Measurements from ENCODE around the gene LRFN3. TPM values are rescaled to one million over a fixed set of nuclear protein-coding genes. Genes with fewer than 3 reads are reported as not detected.

The LRFN3 gene
- total RNA-seq, 1 experiment from 2014 or later = 10.2 TPM

DNA sequence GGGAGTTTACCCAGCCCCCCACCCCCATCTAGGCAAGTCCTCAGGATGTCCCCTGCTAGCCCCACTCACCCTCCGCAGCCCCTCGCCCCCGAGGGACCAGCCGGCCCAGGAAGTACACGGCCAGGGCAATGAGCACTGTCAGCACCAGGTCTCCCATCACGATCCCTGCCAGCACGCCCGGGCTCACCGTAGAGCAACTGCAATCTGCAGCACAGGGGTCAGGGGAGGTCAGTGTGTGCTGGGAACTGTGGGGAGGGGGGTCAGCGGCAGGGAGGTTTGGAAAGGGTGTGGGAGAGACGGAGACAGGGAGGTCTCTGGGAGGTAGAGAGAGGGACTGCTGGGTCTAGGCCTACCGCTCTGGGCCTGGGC lies 28.8 kb upstream of the LRFN3 start:
- intact Hi-C loops (cut with micrococcal nuclease; ENCODE audit: unreplicated experiment) = no loop called here
- Histone ChIP-seq H3K27me3 (replicated peaks; ENCODE audit: control insufficient read depth, insufficient read depth, low read length) (0 out of 2 replicates have a peak, but pooled peaks cover 1% of the 10 kb centered on the region), H3K4me3 (ENCODE audit: low read depth, low read length) (no peak overlapping the region), H3K36me3 (ENCODE audit: control insufficient read depth, insufficient read depth, low read length) (no peaks in the 10 kb centered on the region), H3K4me1 (0 out of 2 replicates have a peak, but pooled peaks cover 7% of the 10 kb centered on the region), H3K9me3 (no peaks in the 10 kb centered on the region)
- Mint-ChIP-seq H3K27me3 (ENCODE audit: insufficient read depth, unreplicated experiment) (peaks cover 5% of the 10 kb centered on the region), H3K4me1 (ENCODE audit: low read depth, unreplicated experiment) (peaks cover 7% of the 10 kb centered on the region), H3K36me3 (ENCODE audit: insufficient read depth, unreplicated experiment) (no peaks in the 10 kb centered on the region), H3K27ac (ENCODE audit: unreplicated experiment) (no peak overlapping the region), H3K9me3 (ENCODE audit: unreplicated experiment) (no peaks in the 10 kb centered on the region), H3K4me3 (ENCODE audit: unreplicated experiment) (no peak overlapping the region)
- DNase-seq = no peak
- ChIA-PET CTCF (no interaction called here), POLR2A (no interaction called here)
- BruUV-seq (replicated peaks) = no TSS peak
- TF ChIP-seq, protein P1, sequence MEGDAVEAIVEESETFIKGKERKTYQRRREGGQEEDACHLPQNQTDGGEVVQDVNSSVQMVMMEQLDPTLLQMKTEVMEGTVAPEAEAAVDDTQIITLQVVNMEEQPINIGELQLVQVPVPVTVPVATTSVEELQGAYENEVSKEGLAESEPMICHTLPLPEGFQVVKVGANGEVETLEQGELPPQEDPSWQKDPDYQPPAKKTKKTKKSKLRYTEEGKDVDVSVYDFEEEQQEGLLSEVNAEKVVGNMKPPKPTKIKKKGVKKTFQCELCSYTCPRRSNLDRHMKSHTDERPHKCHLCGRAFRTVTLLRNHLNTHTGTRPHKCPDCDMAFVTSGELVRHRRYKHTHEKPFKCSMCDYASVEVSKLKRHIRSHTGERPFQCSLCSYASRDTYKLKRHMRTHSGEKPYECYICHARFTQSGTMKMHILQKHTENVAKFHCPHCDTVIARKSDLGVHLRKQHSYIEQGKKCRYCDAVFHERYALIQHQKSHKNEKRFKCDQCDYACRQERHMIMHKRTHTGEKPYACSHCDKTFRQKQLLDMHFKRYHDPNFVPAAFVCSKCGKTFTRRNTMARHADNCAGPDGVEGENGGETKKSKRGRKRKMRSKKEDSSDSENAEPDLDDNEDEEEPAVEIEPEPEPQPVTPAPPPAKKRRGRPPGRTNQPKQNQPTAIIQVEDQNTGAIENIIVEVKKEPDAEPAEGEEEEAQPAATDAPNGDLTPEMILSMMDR (IDR thresholded peaks at IDR 0.05; ENCODE audit: insufficient read depth in 1 of 2, low read depth in 1 of 2, low read length in 1 of 2, severe bottlenecking in 1 of 2, unreplicated experiment in 1 of 2) = no peak

DNA sequence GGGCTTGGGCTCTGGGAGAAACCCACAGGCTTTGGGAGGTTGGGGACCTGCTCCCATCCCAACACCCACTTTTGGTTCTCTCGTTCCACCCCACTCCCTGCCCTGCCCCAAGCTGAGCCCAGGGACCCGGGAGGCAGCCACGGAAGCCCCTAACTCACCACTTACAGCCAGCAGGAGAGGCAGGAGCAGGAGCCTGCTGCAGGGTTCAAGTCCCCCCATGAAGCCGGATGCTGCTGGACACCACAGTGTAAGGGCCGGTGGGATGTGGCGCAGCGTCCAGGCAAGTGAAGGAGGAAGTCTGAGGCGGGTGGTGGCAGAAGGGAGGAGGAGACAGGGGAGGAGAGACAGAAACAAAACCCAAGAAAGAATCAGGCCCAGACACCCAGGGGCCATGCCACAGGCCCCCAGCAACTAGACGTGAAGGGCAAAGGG lies 28.1 kb upstream of the LRFN3 start, which contains the start of gene TYROBP:
TYROBP (minus strand) TSS at position 286 of the 432 bp plus-strand sequence; CDS start at position 219, 67 bp downstream.
- Mint-ChIP-seq H3K4me1 (ENCODE audit: low read depth, unreplicated experiment) (peaks cover 7% of the 10 kb centered on the region), H3K4me3 (ENCODE audit: unreplicated experiment) (no peak within 1 kb of the TSS), H3K27me3 (ENCODE audit: insufficient read depth, unreplicated experiment) (peaks cover 5% of the 10 kb centered on the region), H3K9me3 (ENCODE audit: unreplicated experiment) (no peaks in the 10 kb centered on the region), H3K27ac (ENCODE audit: unreplicated experiment) (no peak within 1 kb of the TSS), H3K36me3 (ENCODE audit: insufficient read depth, unreplicated experiment) (no peaks in the 10 kb centered on the region)
- Histone ChIP-seq H3K27me3 (replicated peaks; ENCODE audit: control insufficient read depth, insufficient read depth, low read length) (0 out of 2 replicates have a peak, but pooled peaks cover 1% of the 10 kb centered on the region), H3K9me3 (no peaks in the 10 kb centered on the region), H3K4me3 (ENCODE audit: low read depth, low read length) (no peak within 1 kb of the TSS), H3K36me3 (ENCODE audit: control insufficient read depth, insufficient read depth, low read length) (no peaks in the 10 kb centered on the region), H3K4me1 (0 out of 2 replicates have a peak, but pooled peaks cover 7% of the 10 kb centered on the region)
- CTCF ChIA-PET = no interaction called here
- no peak for DNase-seq
- BruUV-seq (replicated peaks) = no TSS peak
- intact Hi-C loops (cut with micrococcal nuclease; ENCODE audit: unreplicated experiment) = no loop called here
- POLR2A ChIA-PET = no interaction called here
- TF ChIP-seq, protein P1 (IDR thresholded peaks at IDR 0.05; ENCODE audit: insufficient read depth in 1 of 2, low read depth in 1 of 2, low read length in 1 of 2, severe bottlenecking in 1 of 2, unreplicated experiment in 1 of 2) = no peak

DNA sequence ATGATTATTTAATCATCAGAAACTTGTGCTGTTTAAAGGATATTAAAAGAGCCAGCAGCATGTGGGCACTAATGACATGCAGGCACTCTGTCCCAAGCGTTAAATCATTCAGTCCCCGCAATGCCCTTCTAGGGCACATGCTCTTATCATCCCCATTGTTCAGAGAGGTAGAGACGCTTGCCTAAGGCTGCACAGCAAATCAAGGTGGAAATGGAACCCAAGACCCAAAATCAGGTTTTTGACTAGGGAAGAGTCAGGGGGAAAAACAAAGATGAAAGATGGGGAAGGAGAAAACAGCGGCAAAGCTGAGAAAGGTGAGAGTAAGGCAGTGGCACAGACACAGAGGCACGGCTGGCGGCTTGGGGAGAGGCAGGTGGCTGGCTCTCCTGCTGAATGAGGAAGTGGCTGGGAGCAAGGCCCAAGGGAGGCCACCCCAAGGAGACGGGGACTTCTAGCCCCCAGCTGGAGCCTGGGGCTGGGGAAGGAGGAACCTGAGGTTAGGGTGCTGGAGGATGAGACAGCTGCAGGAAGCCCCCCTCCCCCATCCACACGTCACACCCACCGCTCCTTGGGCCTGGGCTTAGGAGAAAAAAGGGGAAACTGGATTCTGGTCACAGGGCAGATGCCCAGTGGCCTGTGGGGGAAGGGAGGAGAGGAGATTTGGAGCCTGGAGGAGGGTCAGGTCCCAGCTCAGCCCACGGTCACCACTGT lies 27.0 kb upstream of the LRFN3 start:
- intact Hi-C loops (cut with micrococcal nuclease; ENCODE audit: unreplicated experiment) = no loop called here
- ChIA-PET CTCF (interaction anchor here (1.1 kb wide), 1 partner anchor 22 kb away, joined by 3 read pairs; no protein-coding TSS in a partner anchor), POLR2A (no interaction called here)
- TF ChIP-seq, protein P1 (IDR thresholded peaks at IDR 0.05; ENCODE audit: insufficient read depth in 1 of 2, low read depth in 1 of 2, low read length in 1 of 2, severe bottlenecking in 1 of 2, unreplicated experiment in 1 of 2) = no peak
- no peak overlapping the region for H3K4me3 ChIP-seq (ENCODE audit: low read depth, low read length)
- no peak for DNase-seq
- H3K27me3 Mint-ChIP-seq (ENCODE audit: insufficient read depth, unreplicated experiment) = no peaks in the 10 kb centered on the region
- no peaks in the 10 kb centered on the region for H3K4me1 ChIP-seq
- BruUV-seq (replicated peaks) = no TSS peak
- 0 out of 2 replicates have a peak, but pooled peaks cover 1% of the 10 kb centered on the region for H3K27me3 ChIP-seq (replicated peaks; ENCODE audit: control insufficient read depth, insufficient read depth, low read length)
- H3K36me3 ChIP-seq (ENCODE audit: control insufficient read depth, insufficient read depth, low read length) = no peaks in the 10 kb centered on the region
- H3K9me3 Mint-ChIP-seq (ENCODE audit: unreplicated experiment) = no peaks in the 10 kb centered on the region
- no peaks in the 10 kb centered on the region for H3K9me3 ChIP-seq
- H3K4me3 Mint-ChIP-seq (ENCODE audit: unreplicated experiment) = no peak overlapping the region
- no peaks in the 10 kb centered on the region for H3K4me1 Mint-ChIP-seq (ENCODE audit: low read depth, unreplicated experiment)
- H3K36me3 Mint-ChIP-seq (ENCODE audit: insufficient read depth, unreplicated experiment) = no peaks in the 10 kb centered on the region
- H3K27ac Mint-ChIP-seq (ENCODE audit: unreplicated experiment) = no peak overlapping the region
